ENCODE measurements around the gene PDE6A.

PDE6A gene

GRCh38 chr5:149853331-149853648, 91.3 kb downstream of the PDE6A start:
- Histone ChIP-seq H3K27me3 (ENCODE audit: control insufficient read depth in 1 of 2, insufficient read depth in 2 of 2, low read length in 2 of 2) (no peaks in the 10 kb centered on the region), H3K36me3 (ENCODE audit: insufficient read depth, low read length) (peaks cover 34% of the 10 kb centered on the region), H3K4me1 (ENCODE audit: insufficient read depth, low read length) (no peaks in the 10 kb centered on the region), H3K9me3 (ENCODE audit: low read length) (no peaks in the 10 kb centered on the region), H3K9ac (ENCODE audit: low read length) (no peak overlapping the region), H3K27ac (ENCODE audit: low read depth, low read length) (no peak overlapping the region), H3K4me3 (ENCODE audit: low read depth in 1 of 2, low read length in 2 of 2) (no peak overlapping the region)

GRCh38 chr5:149852641-149853330, 91.8 kb downstream of the PDE6A start:
- Histone ChIP-seq H3K9ac (ENCODE audit: low read length) (no peak overlapping the region), H3K27me3 (ENCODE audit: control insufficient read depth in 1 of 2, insufficient read depth in 2 of 2, low read length in 2 of 2) (no peaks in the 10 kb centered on the region), H3K27ac (ENCODE audit: low read depth, low read length) (no peak overlapping the region), H3K36me3 (ENCODE audit: insufficient read depth, low read length) (peaks cover 39% of the 10 kb centered on the region), H3K4me1 (ENCODE audit: insufficient read depth, low read length) (no peaks in the 10 kb centered on the region), H3K9me3 (ENCODE audit: low read length) (no peaks in the 10 kb centered on the region), H3K4me3 (ENCODE audit: low read depth in 1 of 2, low read length in 2 of 2) (no peak overlapping the region)

GRCh38 chr5:149851211-149851610, 93.4 kb downstream of the PDE6A start:
- Histone ChIP-seq H3K27ac (ENCODE audit: low read depth, low read length) (no peak overlapping the region), H3K36me3 (ENCODE audit: insufficient read depth, low read length) (peaks cover 52% of the 10 kb centered on the region), H3K9ac (ENCODE audit: low read length) (no peak overlapping the region), H3K4me3 (ENCODE audit: low read depth in 1 of 2, low read length in 2 of 2) (no peak overlapping the region), H3K4me1 (ENCODE audit: insufficient read depth, low read length) (no peaks in the 10 kb centered on the region), H3K27me3 (ENCODE audit: control insufficient read depth in 1 of 2, insufficient read depth in 2 of 2, low read length in 2 of 2) (no peaks in the 10 kb centered on the region), H3K9me3 (ENCODE audit: low read length) (no peaks in the 10 kb centered on the region)

GRCh38 chr5:149849966-149850910, 94.4 kb downstream of the PDE6A start:
- no peaks in the 10 kb centered on the region for H3K27me3 ChIP-seq (ENCODE audit: control insufficient read depth in 1 of 2, insufficient read depth in 2 of 2, low read length in 2 of 2)
- H3K9me3 ChIP-seq (ENCODE audit: low read length), result no peaks in the 10 kb centered on the region
- peaks cover 56% of the 10 kb centered on the region for H3K36me3 ChIP-seq (ENCODE audit: insufficient read depth, low read length)
- H3K4me3 ChIP-seq (ENCODE audit: low read depth in 1 of 2, low read length in 2 of 2), result no peak overlapping the region
- H3K4me1 ChIP-seq (ENCODE audit: insufficient read depth, low read length), result no peaks in the 10 kb centered on the region
- no peak overlapping the region for H3K9ac ChIP-seq (ENCODE audit: low read length)
- H3K27ac ChIP-seq (ENCODE audit: low read depth, low read length), result no peak overlapping the region

- Histone ChIP-seq H3K27ac (ENCODE audit: low read depth, low read length) (no peak overlapping the region), H3K36me3 (ENCODE audit: insufficient read depth, low read length) (peaks cover 64% of the 10 kb centered on the region), H3K4me1 (ENCODE audit: insufficient read depth, low read length) (no peaks in the 10 kb centered on the region), H3K9me3 (ENCODE audit: low read length) (no peaks in the 10 kb centered on the region), H3K4me3 (ENCODE audit: low read depth in 1 of 2, low read length in 2 of 2) (no peak overlapping the region), H3K27me3 (ENCODE audit: control insufficient read depth in 1 of 2, insufficient read depth in 2 of 2, low read length in 2 of 2) (no peaks in the 10 kb centered on the region), H3K9ac (ENCODE audit: low read length) (no peak overlapping the region)
These were observed 95.2 kb downstream of the PDE6A start for GRCh38 chr5:149849280-149849965.

- Histone ChIP-seq H3K36me3 (ENCODE audit: insufficient read depth, low read length) (peaks cover 80% of the 10 kb centered on the region), H3K9me3 (ENCODE audit: low read length) (no peaks in the 10 kb centered on the region), H3K9ac (ENCODE audit: low read length) (no peak overlapping the region), H3K4me3 (ENCODE audit: low read depth in 1 of 2, low read length in 2 of 2) (no peak overlapping the region), H3K27me3 (ENCODE audit: control insufficient read depth in 1 of 2, insufficient read depth in 2 of 2, low read length in 2 of 2) (no peaks in the 10 kb centered on the region), H3K27ac (ENCODE audit: low read depth, low read length) (no peak overlapping the region), H3K4me1 (ENCODE audit: insufficient read depth, low read length) (no peaks in the 10 kb centered on the region)
These were observed 97.0 kb downstream of the PDE6A start for GRCh38 chr5:149847611-149848010.

- Histone ChIP-seq H3K27me3 (ENCODE audit: control insufficient read depth in 1 of 2, insufficient read depth in 2 of 2, low read length in 2 of 2) (no peaks in the 10 kb centered on the region), H3K4me3 (ENCODE audit: low read depth in 1 of 2, low read length in 2 of 2) (no peak overlapping the region), H3K36me3 (ENCODE audit: insufficient read depth, low read length) (peaks cover 84% of the 10 kb centered on the region), H3K9me3 (ENCODE audit: low read length) (no peaks in the 10 kb centered on the region), H3K9ac (ENCODE audit: low read length) (no peak overlapping the region), H3K4me1 (ENCODE audit: insufficient read depth, low read length) (no peaks in the 10 kb centered on the region), H3K27ac (ENCODE audit: low read depth, low read length) (no peak overlapping the region)
These were observed 98.6 kb downstream of the PDE6A start for GRCh38 chr5:149846021-149846420.

- H3K9me3 ChIP-seq (ENCODE audit: low read length), result no peaks in the 10 kb centered on the region
- H3K9ac ChIP-seq (ENCODE audit: low read length), result no peak overlapping the region
- no peaks in the 10 kb centered on the region for H3K4me1 ChIP-seq (ENCODE audit: insufficient read depth, low read length)
- H3K27ac ChIP-seq (ENCODE audit: low read depth, low read length), result no peak overlapping the region
- H3K4me3 ChIP-seq (ENCODE audit: low read depth in 1 of 2, low read length in 2 of 2), result no peak overlapping the region
- no peaks in the 10 kb centered on the region for H3K27me3 ChIP-seq (ENCODE audit: control insufficient read depth in 1 of 2, insufficient read depth in 2 of 2, low read length in 2 of 2)
- peaks cover 84% of the 10 kb centered on the region for H3K36me3 ChIP-seq (ENCODE audit: insufficient read depth, low read length)
These were observed 99.0 kb downstream of the PDE6A start for GRCh38 chr5:149845601-149846000.

- Histone ChIP-seq H3K36me3 (ENCODE audit: insufficient read depth, low read length) (peaks cover 87% of the 10 kb centered on the region), H3K27me3 (ENCODE audit: control insufficient read depth in 1 of 2, insufficient read depth in 2 of 2, low read length in 2 of 2) (no peaks in the 10 kb centered on the region), H3K9ac (ENCODE audit: low read length) (no peak overlapping the region), H3K4me1 (ENCODE audit: insufficient read depth, low read length) (peaks cover 10% of the 10 kb centered on the region), H3K9me3 (ENCODE audit: low read length) (no peaks in the 10 kb centered on the region), H3K4me3 (ENCODE audit: low read depth in 1 of 2, low read length in 2 of 2) (no peak overlapping the region), H3K27ac (ENCODE audit: low read depth, low read length) (no peak overlapping the region)
These were observed 102.5 kb downstream of the PDE6A start for GRCh38 chr5:149841851-149842793.

- Histone ChIP-seq H3K9me3 (ENCODE audit: low read length) (no peaks in the 10 kb centered on the region), H3K9ac (ENCODE audit: low read length) (no peak overlapping the region), H3K27ac (ENCODE audit: low read depth, low read length) (no peak overlapping the region), H3K27me3 (ENCODE audit: control insufficient read depth in 1 of 2, insufficient read depth in 2 of 2, low read length in 2 of 2) (no peaks in the 10 kb centered on the region), H3K4me1 (ENCODE audit: insufficient read depth, low read length) (peaks cover 10% of the 10 kb centered on the region), H3K36me3 (ENCODE audit: insufficient read depth, low read length) (peaks cover 85% of the 10 kb centered on the region), H3K4me3 (ENCODE audit: low read depth in 1 of 2, low read length in 2 of 2) (no peak overlapping the region)
These were observed 104.3 kb downstream of the PDE6A start for GRCh38 chr5:149840226-149840825.
